Muscle of leg (tissue), 11 donors: ENCODE data around the gene CCDC33. TPM values are rescaled to one million over a fixed set of nuclear protein-coding genes. Genes with fewer than 3 reads are reported as not detected.

Experiments used
- DNase-seq: peaks from one replicate; pipeline ENCODE4 v3.0.0; 2013
- H3K27ac ChIP-seq: one replicate; pipeline ENCODE4 v1.5.1; 2013; ENCODE audit warnings: mild to moderate bottlenecking, low read length, control low read depth
- H3K27me3 ChIP-seq: one replicate; pipeline ENCODE4 v1.6.1; 2013; ENCODE audit warnings: low read length; ENCODE audit not compliant: control insufficient read depth, insufficient read depth
- H3K36me3 ChIP-seq: one replicate; pipeline ENCODE4 v1.6.1; 2013; ENCODE audit warnings: low read length; ENCODE audit not compliant: control insufficient read depth, insufficient read depth
- H3K4me1 ChIP-seq: one replicate; pipeline ENCODE4 v1.6.1; 2013; ENCODE audit warnings: low read length; ENCODE audit not compliant: control insufficient read depth, insufficient read depth
- H3K4me3 ChIP-seq: one replicate; pipeline ENCODE4 v1.5.1; 2013; ENCODE audit warnings: low read length, control low read depth
- H3K9me3 ChIP-seq: replicated peaks from 2 replicates; pipeline ENCODE4 v1.6.1; 2013; ENCODE audit warnings: low read depth, low read length; ENCODE audit not compliant: control insufficient read depth
- WGBS: methylation state at CpG from one replicate; pipeline ENCODE4 v1.1.5; 2013; ENCODE audit warnings: missing lambda C conversion rate; ENCODE audit not compliant: insufficient coverage; 5-methylcytosine and 5-hydroxymethylcytosine counted together
- polyA plus RNA-seq, 8 donors: library from polyadenylated mRNA; unstranded; fragments of 120-200 nt; gene quantifications; one replicate each; pipeline versions ENCODE4 v1.2.1 to v1.2.3, GENCODE V29; 2013; ENCODE audit warnings: inconsistent platforms in 1 of 8, low replicate concordance in 1 of 8; ENCODE audit not compliant: insufficient read length in 8 of 8, insufficient read depth in 1 of 8
- total RNA-seq: library from RNA; stranded (reverse); fragments of 120-200 nt; gene quantifications from one replicate; pipeline ENCODE4 v1.2.4, GENCODE V29; 2013

The CCDC33 gene
- total and polyA plus RNA-seq, 9 donors: 0.04 to 0.36 (median 0.22) TPM; not detected in 3

DNA sequence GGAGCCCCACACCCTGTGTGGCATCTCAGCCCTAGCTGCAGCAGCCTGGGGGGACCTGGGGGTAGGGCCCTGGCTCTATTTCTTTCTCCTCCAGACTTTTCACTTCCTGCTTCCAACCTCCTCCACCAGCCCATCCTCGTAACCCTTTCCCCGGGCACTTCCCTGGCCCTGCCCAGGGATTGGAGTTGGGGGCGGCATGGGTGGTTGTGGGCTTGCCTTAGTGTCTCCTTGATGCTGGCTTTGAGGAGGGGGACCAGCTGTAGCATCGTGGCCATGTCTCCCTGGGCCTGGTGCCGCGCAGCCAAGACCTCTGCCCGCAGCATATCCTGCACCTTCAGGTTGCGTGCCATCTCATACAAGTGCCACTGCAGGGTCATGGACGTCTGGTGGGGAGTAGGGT lies 103.2 kb downstream of the CCDC33 start:
- 92% methylated on average over 7 of the region's 9 CpGs for WGBS
- no peaks in the 10 kb centered on the region for H3K9me3 ChIP-seq
- DNase-seq: no peak
- H3K27ac ChIP-seq: no peak overlapping the region
- no peaks in the 10 kb centered on the region for H3K4me1 ChIP-seq
- H3K4me3 ChIP-seq: no peak overlapping the region
- H3K27me3 ChIP-seq: no peaks in the 10 kb centered on the region
- H3K36me3 ChIP-seq: no peaks in the 10 kb centered on the region

DNA sequence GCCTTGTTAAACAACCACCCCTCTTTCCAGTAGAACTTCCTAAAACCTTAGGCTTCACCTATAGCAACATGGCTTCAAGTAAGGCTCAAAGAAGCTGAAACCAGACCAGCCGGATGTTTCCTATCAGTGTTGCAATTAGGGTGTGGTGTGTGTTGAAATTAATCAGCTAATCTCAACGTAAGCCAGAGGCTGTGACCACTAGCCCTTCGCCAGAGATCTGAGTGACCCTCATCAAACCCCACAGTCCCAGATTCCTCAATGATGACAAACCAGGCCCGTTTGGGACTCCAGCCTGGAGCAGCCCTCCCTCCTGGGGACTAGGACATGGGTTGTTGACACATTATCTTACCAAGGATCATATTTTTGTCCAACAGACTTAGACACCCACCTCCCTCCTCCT lies 104.0 kb downstream of the CCDC33 start:
- Histone ChIP-seq H3K4me1 (no peaks in the 10 kb centered on the region), H3K27me3 (no peaks in the 10 kb centered on the region), H3K4me3 (no peak overlapping the region), H3K9me3 (no peaks in the 10 kb centered on the region), H3K36me3 (no peaks in the 10 kb centered on the region), H3K27ac (no peak overlapping the region)
- 33% methylated on average over 2 of the region's 4 CpGs for WGBS
- DNase-seq: no peak

DNA sequence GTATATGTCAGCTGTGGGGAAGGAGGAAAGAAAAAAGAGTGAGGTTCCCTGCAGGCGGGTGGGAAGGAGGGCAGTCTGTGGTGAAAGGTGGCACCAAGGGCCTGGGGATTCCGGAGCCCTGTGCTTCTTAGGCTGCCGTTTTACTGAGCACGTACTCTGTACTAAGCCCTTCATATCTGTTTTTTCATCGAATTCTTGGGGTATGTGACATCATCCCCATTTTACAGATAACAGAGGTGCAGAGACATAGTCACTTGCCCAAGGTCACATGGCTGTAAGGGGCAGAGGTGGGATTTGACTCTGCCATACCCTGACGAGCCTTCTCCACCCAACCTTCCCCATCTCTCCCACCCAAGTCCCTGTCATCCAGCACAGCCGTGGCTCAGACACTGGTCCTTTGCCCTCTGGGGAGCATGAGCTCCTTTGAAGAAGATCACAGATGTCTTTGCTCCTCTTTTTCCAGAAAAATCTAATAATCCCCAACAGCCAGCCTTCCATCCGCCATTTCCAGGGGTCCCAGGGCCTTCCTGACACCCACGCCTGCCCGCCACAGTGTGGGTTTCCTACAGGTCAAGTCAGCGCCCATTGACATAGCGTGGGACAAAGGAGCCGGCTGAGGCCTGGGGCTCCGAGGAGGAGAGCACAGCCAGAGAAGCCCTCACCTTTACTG lies 107.1 kb downstream of the CCDC33 start:
- no peak overlapping the region for H3K27ac ChIP-seq
- H3K27me3 ChIP-seq: no peaks in the 10 kb centered on the region
- no peaks in the 10 kb centered on the region for H3K9me3 ChIP-seq
- H3K36me3 ChIP-seq: no peaks in the 10 kb centered on the region
- H3K4me1 ChIP-seq: no peaks in the 10 kb centered on the region
- no peak overlapping the region for H3K4me3 ChIP-seq
- 92% methylated on average over 7 of the region's 14 CpGs for WGBS
- DNase-seq: no peak

DNA sequence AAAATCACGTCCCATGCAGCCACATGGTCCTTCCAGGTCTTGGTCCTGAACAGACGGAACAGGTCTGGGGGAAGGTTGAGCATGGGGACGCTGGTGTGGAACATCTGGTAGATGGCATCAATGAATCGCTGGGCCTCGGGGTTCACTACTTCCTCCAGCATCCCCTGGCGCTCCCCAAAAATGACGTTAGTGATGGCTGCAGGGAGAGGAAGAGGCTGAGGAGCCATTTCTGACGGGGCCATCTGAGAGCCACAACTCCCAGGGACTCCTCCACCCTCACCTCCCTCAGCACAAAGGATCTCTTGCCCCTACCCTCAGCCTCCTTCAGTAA lies 107.6 kb downstream of the CCDC33 start:
- H3K4me1 ChIP-seq: no peaks in the 10 kb centered on the region
- DNase-seq: no peak
- H3K36me3 ChIP-seq: no peaks in the 10 kb centered on the region
- no peak overlapping the region for H3K4me3 ChIP-seq
- 93% methylated on average over 3 of the region's 8 CpGs for WGBS
- H3K27ac ChIP-seq: no peak overlapping the region
- H3K27me3 ChIP-seq: no peaks in the 10 kb centered on the region
- no peaks in the 10 kb centered on the region for H3K9me3 ChIP-seq

DNA sequence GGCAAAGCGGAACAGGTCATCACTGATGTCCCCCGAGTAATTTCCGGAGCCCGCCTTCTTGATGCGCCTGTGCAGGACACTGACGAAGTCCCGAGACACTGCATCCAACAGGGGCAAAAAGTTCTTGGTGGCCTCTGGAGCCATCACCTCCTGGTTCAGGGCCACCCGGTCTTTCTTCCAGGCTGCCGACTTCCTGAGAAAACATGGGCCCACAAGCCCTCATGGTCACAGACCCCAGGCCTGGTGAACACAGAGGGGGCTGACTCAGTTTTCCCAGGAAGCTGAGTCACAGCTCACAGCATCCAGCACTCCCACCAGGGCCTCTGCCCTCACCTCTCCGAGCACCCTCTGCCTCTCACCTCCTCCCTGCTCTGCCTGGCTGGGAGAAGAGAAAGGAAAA lies 108.9 kb downstream of the CCDC33 start:
- WGBS: 90% methylated on average over 9 of the region's 10 CpGs
- no peaks in the 10 kb centered on the region for H3K4me1 ChIP-seq
- no peak overlapping the region for H3K4me3 ChIP-seq
- no peaks in the 10 kb centered on the region for H3K9me3 ChIP-seq
- H3K27me3 ChIP-seq: no peaks in the 10 kb centered on the region
- no peaks in the 10 kb centered on the region for H3K36me3 ChIP-seq
- no peak overlapping the region for H3K27ac ChIP-seq
- DNase-seq: no peak

DNA sequence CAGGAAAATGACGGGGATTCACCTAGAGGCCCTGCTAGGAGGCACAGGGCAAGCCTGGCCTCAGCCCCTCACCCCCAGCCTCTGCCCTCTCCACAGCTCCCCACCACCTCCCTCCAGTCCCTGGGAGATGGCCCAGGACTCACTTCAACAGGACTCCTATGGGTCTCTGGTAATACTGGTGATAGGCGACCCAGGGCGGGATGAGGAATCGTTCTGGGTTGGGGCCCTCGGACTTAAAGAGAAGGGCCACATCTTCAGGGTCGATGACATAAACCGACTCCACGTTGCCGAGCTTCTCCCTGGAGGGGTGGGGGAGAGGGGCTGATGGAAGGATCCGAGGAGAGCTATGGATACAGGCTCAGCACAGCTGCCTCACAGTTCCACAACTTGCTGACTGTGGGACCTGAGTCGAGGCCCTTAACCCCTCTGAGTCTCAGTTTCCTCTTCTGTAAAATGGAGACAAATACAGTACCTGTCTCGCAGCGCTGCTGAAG lies 111.7 kb downstream of the CCDC33 start:
- WGBS: 90% methylated on average over 10 of the region's 13 CpGs
- H3K27me3 ChIP-seq: peaks cover 6% of the 10 kb centered on the region
- H3K4me1 ChIP-seq: no peaks in the 10 kb centered on the region
- DNase-seq: no peak
- no peak overlapping the region for H3K4me3 ChIP-seq
- H3K9me3 ChIP-seq: no peaks in the 10 kb centered on the region
- H3K27ac ChIP-seq: no peak overlapping the region
- H3K36me3 ChIP-seq: no peaks in the 10 kb centered on the region

DNA sequence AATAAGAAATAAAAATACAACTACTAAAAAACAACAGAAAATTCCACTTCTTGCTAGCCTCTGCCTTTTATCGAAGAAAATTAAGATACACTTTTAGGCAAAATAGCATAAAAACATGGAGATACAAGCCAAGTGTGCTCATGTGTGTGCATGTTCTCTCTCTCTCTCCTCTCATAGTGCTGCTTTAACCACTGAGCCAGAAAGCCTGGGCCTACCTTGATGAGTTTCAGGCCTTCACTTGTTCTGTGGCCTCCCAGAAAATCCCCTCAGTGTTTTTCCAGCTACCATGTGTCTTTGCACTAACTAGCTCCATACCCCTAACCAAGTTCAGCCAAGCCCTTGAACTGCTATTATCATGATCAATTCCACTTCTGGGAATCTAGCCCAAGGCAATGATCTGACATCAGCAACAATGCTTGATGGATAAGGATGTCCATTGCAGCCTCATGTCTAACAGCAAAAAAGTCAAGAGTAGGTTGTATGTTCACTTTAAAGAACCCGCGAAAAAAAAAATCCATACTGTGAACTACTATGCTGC lies 113.2 kb downstream of the CCDC33 start:
- Histone ChIP-seq H3K4me3 (no peak overlapping the region), H3K27me3 (peaks cover 6% of the 10 kb centered on the region), H3K36me3 (no peaks in the 10 kb centered on the region), H3K4me1 (no peaks in the 10 kb centered on the region), H3K9me3 (peaks cover 2% of the 10 kb centered on the region), H3K27ac (no peak overlapping the region)
- WGBS: no CpG with 5 or more reads among the region's 3 CpGs
- no peak for DNase-seq

DNA sequence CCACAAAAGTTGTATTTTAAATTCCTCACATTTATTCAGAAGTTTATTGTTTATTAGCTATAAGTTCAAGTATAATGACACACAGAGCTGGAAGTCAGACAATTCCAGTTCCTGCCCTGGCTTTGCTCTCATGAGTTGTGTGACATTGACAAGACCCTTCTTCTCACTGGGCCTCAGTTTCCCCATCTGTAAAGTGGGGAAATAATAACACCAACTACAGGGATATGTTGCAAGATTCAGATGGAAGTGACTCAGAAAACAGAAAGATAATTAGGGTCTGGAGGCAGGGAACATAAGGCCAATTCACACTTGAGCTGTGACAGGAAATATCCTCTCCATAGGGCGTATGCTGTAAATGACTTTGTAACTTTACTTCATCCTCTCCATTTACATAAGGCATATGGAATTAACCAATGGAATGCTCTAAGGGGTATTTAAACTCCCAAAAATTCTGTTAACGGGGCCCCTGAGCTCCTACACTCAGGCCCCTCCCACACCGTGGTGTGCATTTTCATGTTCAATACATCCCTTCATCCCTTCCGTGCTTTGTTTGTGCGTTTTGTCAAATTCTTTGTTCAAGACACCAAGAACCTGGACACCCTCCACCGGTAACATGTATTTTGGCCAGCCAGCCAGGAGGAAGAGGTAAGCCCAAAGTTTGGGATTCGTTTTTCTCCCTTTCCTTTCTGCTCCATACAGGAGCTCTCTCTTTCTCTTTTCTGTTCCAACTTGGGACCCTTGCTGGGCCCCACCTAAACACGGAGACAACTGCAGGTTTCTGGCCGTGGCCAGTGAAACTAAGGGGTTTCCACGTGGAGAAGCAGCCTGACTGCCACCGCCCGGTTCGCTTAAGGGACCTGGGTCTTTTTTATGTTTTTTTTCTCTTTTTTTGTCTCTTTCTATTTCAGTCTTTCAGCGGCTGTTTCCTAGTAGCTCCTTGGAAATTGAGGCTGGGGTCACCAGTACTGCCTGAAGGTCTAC lies 114.5 kb downstream of the CCDC33 start:
- no peak for DNase-seq
- no peak overlapping the region for H3K4me3 ChIP-seq
- H3K4me1 ChIP-seq: no peaks in the 10 kb centered on the region
- 53% methylated on average over 11 of the region's 14 CpGs for WGBS
- H3K36me3 ChIP-seq: no peaks in the 10 kb centered on the region
- peaks cover 2% of the 10 kb centered on the region for H3K9me3 ChIP-seq
- no peak overlapping the region for H3K27ac ChIP-seq
- peaks cover 6% of the 10 kb centered on the region for H3K27me3 ChIP-seq

DNA sequence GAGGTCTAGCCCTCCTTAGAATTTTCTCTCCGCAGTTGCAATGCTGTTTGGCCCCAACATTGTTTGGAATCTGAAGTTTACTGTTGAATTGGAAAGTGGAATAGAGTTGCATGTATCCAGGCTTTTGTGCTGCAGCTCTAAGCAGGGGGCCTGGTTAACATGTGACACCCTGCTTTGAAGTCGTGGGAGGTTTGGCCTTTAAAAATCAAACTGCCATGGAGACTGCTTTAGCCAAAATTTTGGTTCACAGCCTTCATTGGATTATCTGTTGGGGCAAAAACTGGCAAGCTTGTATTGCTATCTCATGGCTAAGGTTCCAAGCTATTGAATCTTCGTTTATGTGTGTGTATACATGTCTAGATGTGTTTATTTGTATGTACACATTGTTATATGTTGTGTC lies 115.5 kb downstream of the CCDC33 start:
- Histone ChIP-seq H3K9me3 (peaks cover 2% of the 10 kb centered on the region), H3K27me3 (peaks cover 10% of the 10 kb centered on the region), H3K4me3 (no peak overlapping the region), H3K4me1 (no peaks in the 10 kb centered on the region), H3K27ac (no peak overlapping the region), H3K36me3 (no peaks in the 10 kb centered on the region)
- 40% methylated on average over 2 of the region's 3 CpGs for WGBS
- no peak for DNase-seq

DNA sequence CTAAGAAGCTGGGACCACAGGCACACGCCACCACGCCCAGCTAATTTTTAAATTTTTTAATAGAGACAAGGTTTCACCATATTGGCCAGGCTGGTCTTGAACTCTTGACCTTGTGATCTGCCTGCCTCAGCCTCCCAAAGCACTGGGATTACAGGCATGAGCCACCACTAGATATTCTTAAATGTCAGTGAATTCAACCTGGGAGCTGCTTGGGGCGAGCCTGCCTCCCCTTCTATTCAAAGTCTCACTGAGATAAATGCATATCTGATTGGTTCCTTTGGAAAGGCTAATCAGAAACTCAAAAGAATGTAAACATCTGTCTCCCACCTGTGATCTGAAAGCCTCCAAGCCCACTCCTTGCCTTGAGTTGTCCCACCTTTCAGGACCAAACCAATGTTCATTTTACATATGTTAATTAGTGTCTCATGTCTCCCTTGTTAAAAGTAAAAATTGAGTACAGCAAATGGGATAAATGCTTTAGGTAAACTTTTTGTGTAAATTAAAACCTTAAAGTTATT lies 116.3 kb downstream of the CCDC33 start:
- Histone ChIP-seq H3K27me3 (peaks cover 10% of the 10 kb centered on the region), H3K9me3 (peaks cover 2% of the 10 kb centered on the region), H3K4me1 (no peaks in the 10 kb centered on the region), H3K36me3 (no peaks in the 10 kb centered on the region), H3K4me3 (no peak overlapping the region), H3K27ac (no peak overlapping the region)
- no peak for DNase-seq
- WGBS: 80% methylated on average over 2 of the region's 3 CpGs
